GM19397 (cell line): ENCODE measurements around the gene FITM1.

Source experiments
- ATAC-seq: cut with Tn5 transposase; IDR thresholded peaks from one replicate; pipeline ENCODE4 v1.9.1; 2021; ENCODE audit warnings: mild to moderate bottlenecking, moderate library complexity; ENCODE audit not compliant: unreplicated experiment

FITM1 gene

DNA sequence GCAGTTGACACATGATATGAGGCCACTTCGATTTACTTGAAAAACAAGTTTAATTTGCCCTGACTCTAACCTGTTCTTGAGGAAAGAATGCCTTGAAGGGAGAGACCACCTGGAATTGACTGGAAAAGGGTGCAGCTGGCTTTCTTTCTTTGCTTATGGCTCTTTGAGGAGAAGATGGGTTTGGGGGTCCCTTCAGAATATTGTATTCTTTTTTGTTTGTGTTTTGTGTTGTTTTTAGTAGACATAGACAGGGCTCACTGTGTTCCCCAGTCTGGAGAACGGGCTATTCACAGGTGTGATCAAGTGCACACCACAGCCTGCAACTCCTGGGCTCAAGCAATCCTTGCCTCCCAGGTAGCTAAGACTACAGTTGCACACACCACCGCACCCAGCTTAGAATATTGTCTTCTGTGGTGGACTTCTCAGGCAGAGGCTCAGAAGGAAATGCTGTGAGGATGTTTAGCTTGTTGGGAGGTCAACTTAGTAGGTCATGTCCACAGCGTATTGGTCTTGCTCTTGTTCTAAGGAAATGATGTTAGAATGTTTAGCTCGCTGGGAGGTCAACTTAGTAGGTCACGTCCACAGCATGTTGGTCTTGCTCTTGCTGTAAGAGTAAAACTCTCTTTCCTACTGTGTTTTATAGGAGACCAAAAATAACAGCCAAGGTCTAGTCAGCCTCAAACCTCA is 14.2 kb upstream of the FITM1 start:
- ATAC-seq: no peak

DNA sequence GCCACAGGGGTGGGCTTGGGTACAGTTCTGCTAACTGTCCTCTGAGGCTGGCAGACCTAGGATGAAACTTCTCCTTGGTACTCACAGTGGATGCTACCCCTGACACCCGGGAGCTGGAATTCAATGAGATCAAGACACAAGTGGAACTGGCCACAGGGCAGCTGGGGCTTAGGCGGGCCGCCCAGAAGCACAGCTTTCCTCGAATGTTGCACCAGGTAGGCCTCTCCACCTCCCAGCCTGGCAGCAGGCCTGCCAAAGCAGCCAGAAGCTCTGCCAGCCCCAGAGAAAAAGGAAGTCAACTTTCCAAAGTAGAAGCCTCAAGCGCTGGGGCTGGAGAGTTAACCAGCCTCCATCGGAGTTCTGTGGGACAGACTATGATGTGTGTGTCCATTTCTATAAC is 13.3 kb upstream of the FITM1 start:
- no peak for ATAC-seq

DNA sequence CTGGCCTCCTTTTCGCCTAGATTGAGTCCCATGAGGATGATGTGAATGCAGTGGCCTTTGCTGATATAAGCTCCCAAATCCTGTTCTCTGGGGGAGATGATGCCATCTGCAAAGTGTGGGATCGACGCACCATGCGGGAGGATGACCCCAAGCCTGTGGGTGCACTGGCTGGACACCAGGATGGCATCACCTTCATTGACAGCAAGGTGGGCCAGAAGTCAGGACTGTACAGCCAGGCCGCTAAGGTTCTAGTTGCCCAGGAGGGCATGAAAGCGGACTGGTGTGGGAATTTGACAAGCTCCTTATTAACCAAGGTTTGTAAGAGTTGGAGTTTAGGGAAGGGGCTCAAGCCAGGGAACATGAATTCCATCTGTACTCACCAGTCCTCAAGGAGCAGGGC is 10.8 kb upstream of the FITM1 start:
- ATAC-seq: no peak

DNA sequence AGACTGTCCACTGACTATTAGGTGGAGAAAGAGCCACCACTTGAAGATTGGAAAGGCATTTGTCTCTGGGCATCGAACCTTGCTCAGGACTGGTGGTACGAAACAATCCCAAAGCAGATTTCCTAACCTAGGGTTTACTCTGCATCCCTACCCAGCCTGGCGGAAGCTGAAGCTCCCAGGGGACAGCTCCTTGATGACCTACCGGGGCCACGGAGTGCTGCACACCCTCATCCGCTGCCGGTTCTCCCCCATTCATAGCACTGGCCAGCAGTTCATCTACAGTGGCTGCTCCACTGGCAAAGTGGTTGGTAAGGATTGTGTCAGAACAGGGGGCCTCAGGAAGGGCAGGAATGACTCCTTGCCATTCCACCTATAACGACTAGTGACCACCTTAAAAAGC is 9.2 kb upstream of the FITM1 start:
- no peak for ATAC-seq

DNA sequence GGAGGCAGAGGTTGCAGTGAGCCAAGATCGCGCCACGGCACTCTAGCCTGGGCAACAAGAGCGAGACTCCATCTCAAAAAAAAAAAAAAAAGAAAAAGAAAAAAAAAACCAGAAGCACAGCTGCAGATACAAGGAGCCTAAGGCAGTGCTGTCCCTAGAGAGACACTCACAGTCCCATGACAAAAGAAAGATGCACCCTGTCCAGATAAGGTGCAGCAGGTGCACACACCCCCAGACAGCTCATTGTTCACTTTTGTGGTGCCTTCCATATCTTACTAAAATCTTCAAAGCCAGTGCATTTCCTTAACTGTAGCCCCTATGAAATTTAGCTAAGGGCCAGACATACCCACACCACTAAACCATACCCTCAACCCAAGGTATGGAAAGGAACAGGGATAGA is 8.0 kb upstream of the FITM1 start:
- no peak for ATAC-seq

DNA sequence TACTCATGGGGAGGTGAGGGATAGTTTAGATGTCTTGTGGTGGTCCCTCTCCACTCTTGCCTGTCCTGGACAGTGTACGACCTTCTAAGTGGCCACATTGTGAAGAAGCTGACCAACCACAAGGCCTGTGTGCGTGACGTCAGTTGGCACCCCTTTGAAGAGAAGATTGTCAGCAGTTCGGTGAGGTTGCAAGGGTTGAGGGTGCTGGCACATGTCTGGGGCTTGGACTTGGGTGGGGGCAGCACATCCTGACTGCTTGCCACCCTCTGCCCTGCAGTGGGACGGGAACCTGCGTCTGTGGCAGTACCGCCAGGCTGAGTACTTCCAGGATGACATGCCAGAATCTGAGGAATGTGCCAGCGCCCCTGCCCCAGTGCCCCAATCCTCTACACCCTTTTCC is 7.6 kb upstream of the FITM1 start:
- ATAC-seq: no peak

DNA sequence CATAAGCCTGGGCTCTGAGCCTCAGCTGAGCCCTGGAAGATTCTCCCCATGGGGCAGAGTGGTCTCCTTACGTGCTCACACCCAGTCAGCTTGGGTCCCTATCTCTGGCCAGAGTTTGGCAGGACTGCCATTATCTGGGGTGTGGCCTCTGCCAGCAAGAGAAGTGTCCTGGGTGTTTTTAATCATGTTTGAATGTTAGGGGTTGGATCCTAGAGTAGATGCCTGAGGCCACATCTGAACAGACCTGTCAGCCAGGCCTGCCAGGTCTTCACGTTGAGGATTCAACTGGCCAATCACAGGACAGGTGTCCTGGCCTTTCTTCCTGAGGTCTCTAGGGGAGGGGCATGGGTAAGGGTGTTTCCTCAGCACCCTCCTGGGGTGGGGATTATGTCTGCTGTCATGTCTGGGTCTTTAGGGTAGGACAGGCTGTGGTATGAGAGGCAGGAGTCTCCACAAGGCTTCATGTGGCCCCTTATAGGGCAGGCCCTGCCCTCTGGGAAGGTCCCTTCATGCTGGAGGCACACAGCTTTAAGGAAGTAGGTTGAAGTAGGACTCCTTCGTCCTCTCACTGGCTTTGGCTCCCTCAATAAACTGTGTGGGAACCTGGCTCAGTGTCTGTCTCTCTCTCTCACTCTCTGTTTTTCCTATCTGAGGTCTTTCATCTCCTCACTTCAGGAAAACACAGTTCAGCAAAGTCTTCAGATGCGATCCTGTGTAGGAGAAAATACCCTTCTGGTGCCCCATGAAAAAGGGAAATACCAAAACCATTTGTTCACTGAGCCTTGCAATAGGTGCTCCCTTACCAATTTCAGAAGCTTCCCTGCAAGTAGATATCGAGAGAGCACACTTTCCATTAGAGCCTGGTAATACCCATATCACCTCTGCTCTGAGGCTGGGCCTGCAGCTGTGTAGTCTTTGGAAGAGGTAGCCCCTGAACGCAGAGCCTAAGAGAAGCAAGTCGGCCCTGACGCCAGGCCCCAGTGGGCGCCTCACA is 6.7 kb upstream of the FITM1 start:
- ATAC-seq: peak; percentile 47

DNA sequence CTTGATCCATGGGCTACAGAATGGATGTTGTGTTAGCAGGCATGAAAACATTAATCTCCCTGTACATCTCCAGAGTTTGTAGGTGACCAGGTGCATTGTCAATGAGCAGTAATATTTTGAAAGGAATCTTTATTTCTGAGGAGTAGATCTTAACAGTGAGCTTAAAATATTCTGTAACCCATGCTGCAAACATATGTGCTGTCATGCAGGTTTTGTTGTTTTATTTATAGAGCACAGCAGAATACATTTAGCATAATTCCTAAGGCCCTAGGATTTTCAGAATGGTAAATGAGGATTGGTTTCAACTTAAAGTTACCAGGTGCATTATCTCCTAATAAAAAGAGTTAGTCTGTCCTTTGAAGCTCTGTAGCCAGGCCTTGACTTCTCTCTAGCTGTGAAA is 3.5 kb upstream of the FITM1 start:
- no peak for ATAC-seq

DNA sequence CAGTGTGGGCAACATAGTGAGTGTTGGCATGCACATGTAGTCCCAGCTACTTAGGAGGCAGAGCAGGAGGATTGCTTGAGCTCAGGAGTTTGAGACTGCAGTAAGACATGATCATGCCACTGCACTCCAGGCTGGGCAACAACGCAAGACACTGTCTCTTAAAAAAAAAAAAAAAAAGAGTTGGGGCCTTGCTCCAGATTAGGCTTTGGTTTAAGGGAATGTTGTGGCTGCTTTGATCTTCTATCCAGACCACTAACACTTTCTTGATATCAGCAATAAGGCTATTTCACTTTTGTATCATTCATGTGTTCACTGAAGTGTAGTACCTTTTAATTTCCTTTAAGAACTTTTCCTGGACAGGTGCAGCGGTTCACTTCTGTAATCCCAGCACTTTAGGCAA is 2.8 kb upstream of the FITM1 start:
- ATAC-seq: no peak

DNA sequence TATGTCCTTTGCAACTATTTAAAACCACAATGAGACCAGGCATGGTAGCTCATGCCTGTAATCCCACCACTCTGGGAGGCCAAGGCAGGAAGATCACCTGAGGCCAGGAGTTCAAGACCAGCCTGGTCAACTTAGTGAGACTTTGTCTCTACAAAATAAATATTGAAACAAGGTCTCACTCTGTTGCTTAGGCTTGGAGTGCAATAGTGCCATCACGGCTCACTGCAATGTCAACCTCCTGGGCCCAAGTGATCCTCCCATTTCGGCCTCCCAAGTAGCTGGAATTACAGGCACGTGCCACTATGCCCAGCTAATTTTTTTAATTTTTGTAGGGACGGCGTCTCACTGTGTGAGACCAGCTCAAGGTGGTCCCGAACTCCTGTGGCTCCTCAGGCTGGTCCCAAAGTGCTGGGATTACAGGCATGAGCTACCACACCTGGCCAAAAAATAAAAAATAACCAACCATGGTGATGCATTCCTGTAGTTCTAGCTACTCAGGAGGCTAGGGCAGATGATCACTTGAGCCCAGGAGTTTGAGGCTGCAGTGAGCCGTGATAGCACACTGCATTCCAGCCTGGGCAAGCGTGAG is 955 bp upstream of the FITM1 start:
- ATAC-seq: no peak

DNA sequence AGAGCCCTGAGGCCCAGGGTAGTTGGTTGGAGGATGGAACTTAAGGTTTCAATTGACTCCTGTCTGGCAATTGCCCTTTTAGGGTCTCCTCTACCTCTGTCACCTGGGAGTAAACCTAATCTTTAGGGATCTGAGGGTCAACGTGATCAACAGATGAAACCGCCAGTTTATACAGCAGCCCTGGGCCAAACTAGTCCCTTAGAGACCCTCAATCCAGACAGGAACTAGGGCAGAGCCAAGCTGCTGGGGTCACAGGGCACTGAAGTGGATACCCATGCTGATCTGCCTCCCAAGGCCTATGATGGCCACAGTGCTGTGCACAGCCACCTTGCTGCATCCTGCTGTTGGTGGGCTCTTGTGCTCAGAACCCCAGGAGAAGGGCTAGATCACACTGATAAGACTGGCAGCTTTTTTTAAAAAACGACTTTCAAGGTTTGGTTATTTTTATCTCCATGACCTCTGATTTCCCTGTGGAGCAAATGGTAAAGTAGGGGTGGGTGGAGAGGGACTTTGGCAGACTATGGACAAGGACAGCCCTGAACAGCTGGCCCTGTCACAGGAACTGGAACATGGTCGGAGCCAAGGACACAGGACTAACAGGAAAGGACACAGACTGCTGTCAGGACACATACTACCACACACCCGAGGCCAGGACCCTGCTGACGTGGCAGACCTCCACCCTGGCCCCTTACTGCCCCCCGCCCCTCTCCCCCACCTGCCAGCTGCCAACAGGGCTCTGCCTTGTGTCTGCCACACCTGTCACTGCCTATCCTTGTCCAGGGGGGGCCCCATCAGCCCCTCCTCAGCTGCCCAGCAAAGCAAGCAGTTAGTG is 474 bp downstream of the FITM1 start:
- ATAC-seq: no peak

DNA sequence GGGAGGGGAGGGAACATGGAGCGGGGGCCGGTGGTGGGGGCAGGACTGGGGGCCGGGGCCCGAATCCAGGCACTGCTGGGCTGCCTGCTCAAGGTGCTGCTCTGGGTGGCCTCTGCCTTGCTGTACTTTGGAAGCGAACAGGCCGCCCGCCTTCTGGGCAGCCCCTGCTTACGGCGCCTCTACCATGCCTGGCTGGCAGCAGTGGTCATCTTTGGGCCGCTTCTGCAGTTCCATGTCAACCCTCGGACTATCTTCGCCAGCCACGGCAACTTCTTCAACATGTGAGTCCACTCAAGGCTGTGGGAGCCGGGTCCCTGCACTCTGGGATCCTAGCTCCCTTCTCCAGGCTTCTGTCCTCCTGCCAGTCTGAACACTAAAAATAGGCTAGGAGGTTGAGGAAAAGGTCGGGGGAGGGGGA is 1.1 kb downstream of the FITM1 start:
- no peak for ATAC-seq

DNA sequence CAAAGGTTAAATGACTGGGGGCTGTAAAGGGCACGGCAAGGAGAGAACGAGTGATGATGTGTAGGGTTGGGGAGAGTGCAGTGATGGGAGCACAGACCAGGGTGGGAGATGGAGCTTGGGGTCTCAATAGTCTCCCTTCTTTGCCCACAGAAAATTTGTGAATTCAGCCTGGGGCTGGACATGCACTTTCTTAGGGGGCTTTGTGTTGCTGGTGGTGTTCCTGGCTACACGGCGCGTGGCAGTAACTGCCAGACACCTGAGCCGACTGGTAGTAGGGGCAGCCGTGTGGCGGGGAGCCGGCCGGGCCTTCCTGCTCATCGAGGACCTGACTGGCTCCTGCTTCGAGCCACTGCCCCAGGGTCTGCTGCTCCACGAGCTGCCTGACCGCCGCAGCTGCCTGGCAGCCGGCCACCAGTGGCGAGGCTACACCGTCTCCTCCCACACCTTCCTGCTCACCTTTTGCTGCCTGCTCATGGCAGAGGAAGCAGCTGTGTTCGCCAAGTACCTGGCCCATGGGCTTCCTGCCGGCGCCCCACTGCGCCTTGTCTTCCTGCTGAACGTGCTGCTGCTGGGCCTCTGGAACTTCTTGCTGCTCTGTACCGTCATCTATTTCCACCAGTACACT is 1.7 kb downstream of the FITM1 start:
- no peak for ATAC-seq

DNA sequence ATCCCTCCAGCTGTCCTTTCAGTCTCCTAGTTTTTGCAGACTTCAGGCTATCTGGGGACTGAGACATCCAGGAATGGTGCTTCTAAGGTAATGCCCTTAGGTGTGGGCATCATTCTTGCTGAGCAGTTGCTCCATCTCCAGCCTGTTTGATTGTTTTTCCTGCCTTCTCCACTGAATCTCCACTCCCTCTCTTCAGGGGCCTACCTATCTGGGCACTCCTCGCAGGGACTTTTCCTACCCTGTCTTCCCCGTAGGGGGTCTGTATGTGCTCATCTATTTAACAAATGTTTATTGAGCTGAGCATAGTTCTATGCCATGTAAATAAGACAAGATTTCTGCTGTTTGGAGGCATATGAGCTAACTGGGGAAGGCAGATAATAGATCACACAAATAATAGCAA is 2.5 kb downstream of the FITM1 start:
- ATAC-seq: no peak

DNA sequence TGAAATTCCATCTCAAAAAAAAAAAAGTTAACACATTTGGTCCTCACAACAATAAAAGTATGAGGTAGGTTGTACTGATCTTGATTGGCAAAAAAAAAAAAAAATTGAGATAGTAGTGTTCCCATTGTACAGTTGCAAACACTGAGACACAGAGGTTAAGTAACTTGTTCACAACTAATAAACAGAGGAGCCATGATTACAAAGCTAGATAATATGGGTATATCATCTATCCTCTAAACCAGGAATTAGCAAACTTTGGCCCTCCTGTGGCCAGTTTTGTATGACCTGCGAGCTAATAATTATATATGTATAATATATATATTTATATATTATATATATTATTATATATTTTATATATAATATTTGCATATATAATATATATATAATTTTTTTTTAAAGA is 3.3 kb downstream of the FITM1 start:
- ATAC-seq: no peak

DNA sequence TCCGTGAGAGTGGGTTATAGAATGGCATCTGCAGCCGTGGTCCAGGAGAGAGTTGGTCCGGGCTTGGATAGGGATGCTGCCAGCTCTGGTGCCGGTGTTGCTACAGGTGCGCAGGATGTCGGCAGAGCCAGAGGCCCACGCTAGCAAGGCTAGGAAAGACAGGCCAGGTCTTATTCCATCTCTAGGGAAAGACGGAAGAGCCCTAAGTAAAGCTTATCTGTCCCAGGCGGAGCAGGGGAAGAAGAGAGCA is 5.0 kb downstream of the FITM1 start:
- no peak for ATAC-seq

DNA sequence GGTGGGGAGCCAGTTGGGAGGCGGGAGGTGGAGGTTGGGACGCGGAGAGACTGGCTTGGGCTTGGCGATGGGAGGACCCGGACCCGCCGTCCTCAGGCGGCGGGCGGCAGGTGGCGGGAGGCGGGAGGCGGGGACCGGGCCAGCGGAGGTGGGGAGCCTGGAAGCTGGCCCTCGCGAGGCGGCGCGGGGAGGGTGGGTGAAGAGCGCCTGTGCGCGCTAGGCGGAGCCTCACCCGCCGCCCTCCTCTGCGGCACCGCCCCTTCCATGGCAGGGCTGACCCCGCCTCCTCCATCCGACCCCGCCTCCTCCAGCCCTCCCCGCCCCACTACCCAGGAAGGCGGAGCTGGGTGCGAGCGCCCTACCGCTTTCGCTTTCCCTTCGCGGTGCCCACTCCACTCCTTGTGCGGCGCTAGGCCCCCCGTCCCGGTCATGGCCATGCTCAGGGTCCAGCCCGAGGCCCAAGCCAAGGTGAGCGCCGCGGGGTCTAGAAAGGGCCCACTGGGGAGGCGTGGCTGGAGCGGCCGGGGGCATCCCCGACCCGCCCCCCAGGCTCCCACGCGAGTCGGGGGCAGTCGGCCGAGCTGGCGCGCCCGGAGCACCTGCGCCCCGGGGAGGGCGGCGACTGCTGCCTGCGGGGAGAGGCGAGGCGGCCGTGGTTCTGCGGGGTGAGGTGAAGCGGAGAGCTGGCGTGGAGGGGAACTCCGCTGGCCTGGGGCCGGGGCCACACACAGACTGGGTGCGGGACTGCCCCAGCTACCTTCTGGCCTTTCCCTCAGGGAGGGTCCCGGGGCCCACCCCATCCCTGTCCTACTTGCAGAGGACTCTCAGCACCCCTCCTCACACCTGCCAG is 5.6 kb downstream of the FITM1 start, which contains the start of gene PSME1:
Gene PSME1, plus strand, starts transcription at position 361 of the 850 bp plus-strand sequence. Its CDS starts 69 bp downstream, at position 430.
- peak; percentile 83 for ATAC-seq

DNA sequence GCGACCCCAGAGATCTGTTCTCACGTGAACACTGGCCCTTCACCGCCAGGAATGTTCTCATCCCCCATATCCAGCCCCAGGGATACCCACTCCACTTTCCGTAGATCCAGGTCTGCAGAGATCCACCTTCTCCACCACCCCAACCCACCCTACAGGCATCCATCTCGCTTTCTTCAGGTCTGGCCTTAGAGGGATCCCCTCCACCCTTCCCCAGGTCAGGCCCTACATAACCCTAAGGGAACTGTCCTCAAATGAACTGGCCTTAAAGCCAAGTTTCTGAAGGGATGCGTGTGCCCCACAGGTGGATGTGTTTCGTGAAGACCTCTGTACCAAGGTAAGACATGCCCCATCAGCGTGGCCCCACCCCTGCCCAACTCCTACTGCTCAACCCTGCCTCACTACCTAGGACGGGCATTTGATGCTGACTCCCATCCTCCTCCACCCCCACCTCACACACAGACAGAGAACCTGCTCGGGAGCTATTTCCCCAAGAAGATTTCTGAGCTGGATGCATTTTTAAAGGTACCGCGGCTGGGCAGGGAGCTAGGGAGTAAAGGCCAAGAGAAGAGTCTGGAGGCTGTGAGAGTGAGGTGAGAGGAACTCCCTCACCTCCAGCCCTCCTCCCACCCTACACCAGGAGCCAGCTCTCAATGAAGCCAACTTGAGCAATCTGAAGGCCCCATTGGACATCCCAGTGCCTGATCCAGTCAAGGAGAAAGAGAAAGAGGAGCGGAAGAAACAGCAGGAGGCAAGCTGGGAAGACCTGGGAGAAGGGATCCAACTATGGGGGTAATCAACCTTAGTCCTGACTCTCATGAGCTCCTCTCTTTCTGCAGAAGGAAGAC is 6.4 kb downstream of the FITM1 start:
- ATAC-seq: no peak
